T-helper 2 cell treated with Interferon-gamma antibody and Interleukin-4, amounts not matched to agents 5 μg/mL and 100 μg/mL, for 36 hours (primary cell): Measurements from ENCODE around the gene MAP3K21.

Experiments used
- DNase-seq: peaks from one replicate; pipeline ENCODE4 v3.0.0; 2021; ENCODE audit warnings: low spot score
- H3K27ac Mint-ChIP-seq: one replicate; pipeline ENCODE4 v1.8.0; 2021; ENCODE audit warnings: mild to moderate bottlenecking, mixed read lengths
- H3K27me3 Mint-ChIP-seq: one replicate; pipeline ENCODE4 v1.8.0; 2021; ENCODE audit warnings: low read depth, mixed read lengths
- H3K36me3 Mint-ChIP-seq: one replicate; pipeline ENCODE4 v1.8.0; 2021; ENCODE audit warnings: low read depth, mixed read lengths
- H3K4me1 Mint-ChIP-seq: one replicate; pipeline ENCODE4 v1.8.0; 2021; ENCODE audit warnings: low read depth, mixed read lengths
- H3K4me3 Mint-ChIP-seq: one replicate; pipeline ENCODE4 v1.8.0; 2022; ENCODE audit warnings: mild to moderate bottlenecking, moderate library complexity, mixed read lengths
- H3K9me3 Mint-ChIP-seq: one replicate; pipeline ENCODE4 v1.8.0; 2021; ENCODE audit warnings: mixed read lengths

Gene MAP3K21

DNA sequence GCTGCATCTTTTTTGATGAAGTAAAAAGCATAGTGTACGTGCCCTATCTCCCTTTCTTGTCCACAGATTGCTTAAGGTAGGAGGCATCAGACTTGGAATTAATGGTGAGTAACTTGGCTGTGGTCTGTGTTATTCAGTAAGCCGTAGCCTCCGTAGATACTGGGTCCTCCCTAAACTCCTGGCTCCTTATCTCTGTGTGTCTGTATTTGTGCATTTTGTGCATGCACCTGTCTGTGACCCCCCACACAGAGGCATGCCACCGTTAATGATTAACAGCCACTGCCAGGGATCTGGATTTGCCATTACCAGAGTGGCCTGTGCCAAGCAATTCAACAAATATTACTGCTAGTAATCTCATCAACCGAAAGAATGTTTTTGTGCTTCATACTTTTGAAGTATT is 31.9 kb downstream of the MAP3K21 start:
- no peak for DNase-seq
- no peaks in the 10 kb centered on the region for H3K9me3 Mint-ChIP-seq
- no peaks in the 10 kb centered on the region for H3K27me3 Mint-ChIP-seq
- H3K4me3 Mint-ChIP-seq = no peak overlapping the region
- no peaks in the 10 kb centered on the region for H3K36me3 Mint-ChIP-seq
- peaks cover 4% of the 10 kb centered on the region for H3K4me1 Mint-ChIP-seq
- H3K27ac Mint-ChIP-seq = no peak overlapping the region

DNA sequence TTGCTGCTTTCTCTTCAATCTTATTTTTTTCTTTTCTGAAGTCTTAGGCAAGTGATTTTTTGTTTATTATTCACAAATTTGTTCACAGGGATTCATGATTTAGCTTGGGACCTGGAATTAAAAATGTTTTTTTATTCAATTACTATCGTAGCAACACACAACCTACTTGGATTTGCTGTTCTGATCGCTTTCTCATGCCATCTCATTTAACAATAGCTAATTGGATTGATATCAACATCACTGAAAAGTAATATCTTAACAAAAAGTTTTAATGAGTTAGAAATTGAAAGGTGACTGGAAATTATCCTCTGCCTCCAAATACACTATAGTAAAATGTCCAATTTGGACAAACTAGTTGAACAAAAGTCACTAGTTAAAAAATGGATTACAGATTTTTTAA is 32.4 kb downstream of the MAP3K21 start:
- no peak for DNase-seq
- Mint-ChIP-seq H3K9me3 (no peaks in the 10 kb centered on the region), H3K27me3 (no peaks in the 10 kb centered on the region), H3K4me1 (peaks cover 4% of the 10 kb centered on the region), H3K27ac (no peak overlapping the region), H3K4me3 (no peak overlapping the region), H3K36me3 (no peaks in the 10 kb centered on the region)

DNA sequence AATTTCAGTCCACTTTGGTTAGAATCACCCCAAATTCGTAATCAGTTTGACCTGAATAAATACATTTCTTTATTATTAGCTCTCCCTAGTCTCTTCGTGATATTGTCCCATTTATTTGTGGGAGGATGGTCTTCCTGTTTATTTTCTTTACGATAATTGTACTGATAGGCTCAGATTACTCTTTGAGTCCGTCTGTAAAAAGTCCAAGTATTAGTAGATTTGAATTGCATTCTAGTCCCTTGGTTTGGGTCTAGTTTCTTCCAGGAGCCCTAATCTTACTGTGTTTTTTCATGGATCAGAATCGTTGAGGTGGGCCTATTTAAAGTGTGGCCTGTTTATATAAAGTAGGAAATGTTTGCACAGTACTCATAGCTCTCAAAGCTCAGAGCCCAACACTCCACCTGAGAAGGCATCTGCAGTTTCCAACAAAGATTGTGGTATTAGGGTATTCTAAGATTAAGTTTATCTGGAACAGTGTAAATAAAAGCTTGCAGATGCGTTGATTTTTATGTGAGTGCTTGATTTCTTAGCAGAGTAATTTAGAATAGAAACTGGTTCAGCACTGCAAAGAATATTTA is 33.1 kb downstream of the MAP3K21 start:
- H3K27me3 Mint-ChIP-seq = no peaks in the 10 kb centered on the region
- no peak overlapping the region for H3K27ac Mint-ChIP-seq
- H3K9me3 Mint-ChIP-seq = no peaks in the 10 kb centered on the region
- no peak for DNase-seq
- no peaks in the 10 kb centered on the region for H3K36me3 Mint-ChIP-seq
- no peak overlapping the region for H3K4me3 Mint-ChIP-seq
- peaks cover 4% of the 10 kb centered on the region for H3K4me1 Mint-ChIP-seq

DNA sequence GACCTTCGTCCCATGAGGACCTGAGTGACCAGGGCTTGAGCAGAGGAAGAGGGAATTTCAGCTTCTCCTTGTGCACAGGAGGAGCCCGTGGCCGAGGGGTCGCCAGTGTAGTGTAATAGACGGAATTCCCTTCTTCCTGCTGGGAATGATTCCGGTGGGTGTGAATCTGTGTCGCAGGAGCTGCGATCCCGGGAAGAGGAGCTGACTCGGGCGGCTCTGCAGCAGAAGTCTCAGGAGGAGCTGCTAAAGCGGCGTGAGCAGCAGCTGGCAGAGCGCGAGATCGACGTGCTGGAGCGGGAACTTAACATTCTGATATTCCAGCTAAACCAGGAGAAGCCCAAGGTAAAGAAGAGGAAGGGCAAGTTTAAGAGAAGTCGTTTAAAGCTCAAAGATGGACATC is 34.4 kb downstream of the MAP3K21 start:
- no peaks in the 10 kb centered on the region for H3K36me3 Mint-ChIP-seq
- H3K27me3 Mint-ChIP-seq = peaks cover 3% of the 10 kb centered on the region
- H3K4me3 Mint-ChIP-seq = no peak overlapping the region
- H3K4me1 Mint-ChIP-seq = peaks cover 3% of the 10 kb centered on the region
- no peak overlapping the region for H3K27ac Mint-ChIP-seq
- DNase-seq = no peak
- H3K9me3 Mint-ChIP-seq = no peaks in the 10 kb centered on the region

DNA sequence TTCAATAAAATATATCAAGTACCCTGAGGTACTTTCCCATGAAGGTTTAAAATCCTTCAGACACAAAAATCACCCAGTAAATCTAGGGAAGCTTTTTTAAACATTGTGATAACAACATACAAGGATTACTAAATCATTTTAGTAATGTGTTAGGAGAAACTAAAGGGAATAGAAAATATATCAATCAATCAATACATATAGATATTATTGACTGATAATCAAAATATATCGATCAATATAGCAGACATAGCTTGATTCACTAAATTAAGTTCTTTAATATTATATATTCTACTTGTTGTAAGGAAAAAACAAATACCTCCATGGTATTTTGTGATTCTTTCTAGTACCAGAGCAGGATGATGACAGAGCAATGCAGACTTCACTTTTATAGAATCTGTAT is 35.2 kb downstream of the MAP3K21 start:
- Mint-ChIP-seq H3K4me3 (no peak overlapping the region), H3K4me1 (no peaks in the 10 kb centered on the region), H3K9me3 (no peaks in the 10 kb centered on the region), H3K27ac (no peak overlapping the region), H3K36me3 (no peaks in the 10 kb centered on the region), H3K27me3 (peaks cover 3% of the 10 kb centered on the region)
- DNase-seq = no peak

DNA sequence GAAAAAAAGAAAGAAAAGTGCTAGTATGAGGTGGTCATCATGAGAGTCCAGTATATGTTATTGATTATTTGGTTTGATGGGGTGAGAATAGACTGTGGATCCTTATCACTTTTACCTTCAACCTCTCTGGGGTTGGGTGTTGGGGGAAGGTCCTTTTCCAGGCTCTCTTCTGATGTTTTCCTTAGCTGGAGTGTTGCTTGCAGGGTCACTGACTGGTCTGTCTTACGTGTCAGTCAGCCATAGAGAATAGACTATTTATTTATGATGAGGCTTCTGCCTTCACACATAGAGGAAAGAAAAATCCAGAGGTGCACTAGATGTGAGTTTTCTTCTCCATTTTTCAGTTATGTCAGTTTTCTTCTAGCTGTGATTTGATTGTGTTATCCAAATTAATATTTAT is 36.5 kb downstream of the MAP3K21 start:
- no peaks in the 10 kb centered on the region for H3K4me1 Mint-ChIP-seq
- H3K9me3 Mint-ChIP-seq = no peaks in the 10 kb centered on the region
- no peak for DNase-seq
- H3K27ac Mint-ChIP-seq = no peak overlapping the region
- peaks cover 3% of the 10 kb centered on the region for H3K27me3 Mint-ChIP-seq
- H3K4me3 Mint-ChIP-seq = no peak overlapping the region
- H3K36me3 Mint-ChIP-seq = no peaks in the 10 kb centered on the region

DNA sequence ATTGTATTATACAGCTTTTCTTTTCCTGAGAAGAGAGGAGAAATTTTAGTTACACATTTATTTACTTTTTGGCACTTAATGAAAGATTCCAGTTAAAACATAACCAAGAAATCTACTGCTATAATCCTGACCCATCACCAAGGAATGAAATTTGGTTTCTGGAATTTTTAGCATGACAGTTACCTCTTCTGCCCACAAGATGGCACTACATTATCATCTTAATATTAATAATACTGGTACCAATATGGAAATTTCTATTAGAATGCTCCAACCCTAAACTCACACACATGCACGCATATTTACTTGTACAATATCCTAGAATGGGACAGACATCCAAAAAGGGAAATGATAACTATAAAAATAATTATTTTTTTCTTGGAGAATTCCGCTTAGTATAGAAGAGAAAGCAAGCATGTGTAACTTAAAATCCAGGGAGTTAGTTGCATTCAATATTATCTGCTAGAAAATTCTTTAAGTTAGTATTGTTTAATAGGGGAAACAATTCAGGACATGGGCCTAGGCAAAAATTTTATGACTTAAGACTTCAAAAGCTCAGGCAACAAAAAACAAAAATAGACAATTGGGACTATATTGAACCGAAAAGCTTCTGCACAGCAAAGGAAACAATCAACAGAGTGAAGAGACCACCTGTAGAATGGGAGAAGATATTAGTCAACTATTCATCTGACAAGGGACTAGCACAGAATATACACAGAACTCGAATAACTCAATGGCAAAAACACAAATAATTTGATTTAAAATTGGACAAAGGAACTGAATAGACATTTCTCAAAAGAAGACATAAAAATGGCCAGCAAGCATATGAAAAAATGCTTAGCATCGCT is 37.4 kb downstream of the MAP3K21 start:
- peaks cover 3% of the 10 kb centered on the region for H3K27me3 Mint-ChIP-seq
- no peaks in the 10 kb centered on the region for H3K4me1 Mint-ChIP-seq
- no peak overlapping the region for H3K27ac Mint-ChIP-seq

DNA sequence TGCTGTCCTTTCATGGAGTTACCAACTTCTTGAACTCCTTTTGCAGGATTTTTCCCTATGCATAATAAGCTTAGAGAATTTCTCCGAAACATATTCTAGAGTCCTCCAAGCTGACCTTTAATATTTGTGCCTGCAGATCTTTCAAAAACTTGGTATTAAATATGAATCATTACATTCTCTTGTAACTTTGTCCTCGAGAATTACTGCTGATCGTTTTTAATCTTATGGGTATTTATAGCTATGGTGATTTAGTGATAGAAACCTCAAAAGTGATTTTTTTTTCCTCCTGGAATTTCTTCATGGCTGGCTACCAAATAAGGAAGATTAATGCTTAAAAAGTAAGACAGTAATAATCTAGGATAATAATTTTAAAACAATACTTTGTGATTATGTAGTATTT is 39.1 kb downstream of the MAP3K21 start:
- no peak for DNase-seq
- Mint-ChIP-seq H3K4me3 (no peak overlapping the region), H3K4me1 (no peaks in the 10 kb centered on the region), H3K27me3 (peaks cover 6% of the 10 kb centered on the region), H3K27ac (no peak overlapping the region), H3K36me3 (no peaks in the 10 kb centered on the region), H3K9me3 (no peaks in the 10 kb centered on the region)

More for the DNA sequence above, 37.4 kb downstream of the MAP3K21 start:
- no peaks in the 10 kb centered on the region for H3K36me3 Mint-ChIP-seq
- H3K4me3 Mint-ChIP-seq = no peak overlapping the region
- DNase-seq = no peak
- H3K9me3 Mint-ChIP-seq = no peaks in the 10 kb centered on the region

DNA sequence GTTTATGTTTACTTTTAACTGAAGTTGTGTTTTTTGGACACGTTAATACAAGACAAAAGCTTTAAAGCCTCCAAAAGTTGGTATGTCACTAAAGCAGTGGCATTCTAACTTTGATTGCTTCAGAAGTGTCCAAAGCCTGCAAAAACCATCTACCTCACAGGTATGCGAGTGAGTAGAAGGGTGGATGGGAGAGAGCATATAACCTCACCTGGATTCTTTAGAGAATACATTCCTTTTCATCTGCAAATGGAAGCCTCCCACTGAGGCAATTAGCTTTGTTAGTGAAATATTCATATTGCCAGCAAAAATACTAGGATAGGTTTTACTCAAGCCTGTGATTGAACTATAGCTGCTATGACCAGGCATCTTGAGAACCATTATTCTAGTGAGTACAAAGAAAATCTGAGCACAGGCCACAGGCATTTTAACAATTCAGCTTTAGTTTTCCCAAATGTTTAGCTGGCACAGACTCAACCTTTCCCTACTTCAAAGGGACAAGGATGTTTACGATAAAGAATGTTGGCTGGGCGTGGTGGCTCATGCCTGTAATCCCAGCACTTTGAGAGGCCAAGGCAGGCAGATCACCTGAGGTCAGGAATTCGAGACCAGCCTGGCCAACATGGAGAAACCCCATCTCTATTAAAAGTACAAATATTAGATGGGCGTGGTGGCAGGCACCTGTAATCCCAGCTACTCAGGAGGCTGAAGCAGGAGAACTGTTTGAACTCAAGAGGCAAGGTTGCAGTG is 39.7 kb downstream of the MAP3K21 start:
- no peak overlapping the region for H3K4me3 Mint-ChIP-seq
- peaks cover 7% of the 10 kb centered on the region for H3K27me3 Mint-ChIP-seq
- H3K9me3 Mint-ChIP-seq = no peaks in the 10 kb centered on the region
- no peaks in the 10 kb centered on the region for H3K4me1 Mint-ChIP-seq
- DNase-seq = no peak
- H3K36me3 Mint-ChIP-seq = no peaks in the 10 kb centered on the region
- no peak overlapping the region for H3K27ac Mint-ChIP-seq

DNA sequence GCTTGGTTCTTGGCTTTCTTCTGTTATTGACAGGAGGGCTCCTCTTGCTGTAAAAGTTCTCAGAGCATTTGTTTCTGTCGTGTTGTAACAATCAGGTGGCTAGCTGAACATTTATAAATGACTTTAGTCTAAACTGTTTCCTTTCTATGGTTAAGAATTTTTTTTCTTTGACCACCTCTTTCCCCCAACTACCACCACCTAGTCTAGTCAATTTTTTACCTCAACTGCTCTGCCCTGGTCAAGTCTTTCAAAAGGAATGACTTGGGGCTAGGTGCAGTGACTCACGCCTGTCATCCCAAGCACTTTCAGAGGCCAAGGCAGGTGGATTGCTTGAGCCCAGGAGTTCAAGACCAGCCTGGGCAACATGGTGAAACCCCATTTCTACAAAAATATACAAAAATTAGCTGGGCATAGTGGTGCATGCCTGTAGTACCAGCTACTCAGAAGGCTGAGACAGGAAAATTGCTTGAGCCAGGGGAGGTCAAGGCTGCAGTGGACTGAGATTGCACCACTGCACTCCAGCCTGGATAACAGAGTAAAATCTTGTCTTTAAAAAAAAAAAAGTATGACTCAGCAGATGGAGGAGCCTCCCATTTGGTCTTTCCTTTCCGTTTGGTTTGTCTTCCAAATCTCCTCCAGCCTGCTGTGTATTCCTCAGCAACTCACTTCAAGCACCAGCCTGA is 40.7 kb downstream of the MAP3K21 start:
- DNase-seq = no peak
- Mint-ChIP-seq H3K27ac (no peak overlapping the region), H3K4me1 (no peaks in the 10 kb centered on the region), H3K9me3 (no peaks in the 10 kb centered on the region), H3K27me3 (peaks cover 7% of the 10 kb centered on the region), H3K36me3 (no peaks in the 10 kb centered on the region), H3K4me3 (no peak overlapping the region)

DNA sequence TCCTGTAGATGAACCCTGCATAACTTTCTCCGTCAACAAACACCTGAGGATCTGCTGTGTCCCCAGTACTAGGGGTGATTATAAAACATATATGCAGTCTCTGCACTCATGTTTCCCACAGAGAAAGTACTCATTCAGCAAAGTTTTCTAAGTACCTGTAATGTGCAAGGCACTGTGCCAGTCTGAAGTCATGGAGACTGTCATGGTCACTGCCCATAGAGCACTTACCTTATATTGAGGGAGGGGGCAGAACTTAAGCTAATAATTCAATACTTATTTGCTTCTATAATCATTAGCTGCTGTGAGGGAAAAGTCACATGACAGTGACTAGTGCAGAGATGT is 41.2 kb downstream of the MAP3K21 start:
- H3K27ac Mint-ChIP-seq = no peak overlapping the region
- H3K9me3 Mint-ChIP-seq = no peaks in the 10 kb centered on the region
- no peak overlapping the region for H3K4me3 Mint-ChIP-seq
- DNase-seq = no peak
- H3K27me3 Mint-ChIP-seq = peaks cover 7% of the 10 kb centered on the region
- H3K36me3 Mint-ChIP-seq = no peaks in the 10 kb centered on the region
- no peaks in the 10 kb centered on the region for H3K4me1 Mint-ChIP-seq

DNA sequence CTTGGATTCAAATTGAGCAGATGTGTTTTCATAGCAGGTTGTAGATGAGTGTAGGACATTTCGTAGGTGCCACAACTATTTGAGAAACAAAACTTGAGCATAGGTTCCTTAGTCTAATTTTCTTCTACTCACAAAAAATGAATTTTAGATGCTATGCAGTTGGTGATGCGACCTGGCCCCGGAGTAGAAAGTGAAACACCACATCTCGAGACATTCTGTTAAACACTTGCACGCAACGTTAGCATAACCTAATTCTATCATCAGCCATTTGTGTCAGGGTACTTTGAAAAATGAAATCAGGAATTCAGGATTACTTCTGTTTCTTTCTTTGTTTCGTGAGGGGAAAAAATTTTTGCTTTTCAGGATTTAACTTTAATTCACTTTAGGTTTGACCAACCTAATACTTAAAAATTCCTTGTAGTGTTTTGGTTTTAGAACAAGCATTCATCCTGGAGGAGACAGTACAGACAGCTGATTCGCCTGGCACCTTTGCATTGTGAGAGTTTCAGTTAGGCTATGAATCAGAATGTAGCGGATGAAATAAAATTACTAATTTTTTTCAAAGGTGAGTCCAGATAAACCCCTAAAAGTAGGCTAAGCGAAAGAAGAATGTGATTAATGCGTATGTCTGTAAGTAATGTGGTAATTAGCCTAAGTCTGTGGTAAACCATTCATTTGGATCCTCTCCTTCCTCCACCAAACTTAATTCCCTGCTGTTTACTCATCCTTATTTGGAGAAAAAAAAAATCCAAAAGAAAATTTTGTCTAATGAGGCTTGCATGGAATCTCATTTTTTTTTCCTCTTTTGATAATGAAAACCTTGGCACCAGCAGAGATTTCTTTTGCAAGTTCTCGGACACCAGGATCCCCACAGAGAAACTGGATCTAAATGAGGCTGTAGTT is 44.9 kb downstream of the MAP3K21 start:
- no peak overlapping the region for H3K4me3 Mint-ChIP-seq
- no peaks in the 10 kb centered on the region for H3K9me3 Mint-ChIP-seq
- no peak overlapping the region for H3K27ac Mint-ChIP-seq
- peaks cover 4% of the 10 kb centered on the region for H3K27me3 Mint-ChIP-seq
- no peaks in the 10 kb centered on the region for H3K4me1 Mint-ChIP-seq
- DNase-seq = no peak
- no peaks in the 10 kb centered on the region for H3K36me3 Mint-ChIP-seq

DNA sequence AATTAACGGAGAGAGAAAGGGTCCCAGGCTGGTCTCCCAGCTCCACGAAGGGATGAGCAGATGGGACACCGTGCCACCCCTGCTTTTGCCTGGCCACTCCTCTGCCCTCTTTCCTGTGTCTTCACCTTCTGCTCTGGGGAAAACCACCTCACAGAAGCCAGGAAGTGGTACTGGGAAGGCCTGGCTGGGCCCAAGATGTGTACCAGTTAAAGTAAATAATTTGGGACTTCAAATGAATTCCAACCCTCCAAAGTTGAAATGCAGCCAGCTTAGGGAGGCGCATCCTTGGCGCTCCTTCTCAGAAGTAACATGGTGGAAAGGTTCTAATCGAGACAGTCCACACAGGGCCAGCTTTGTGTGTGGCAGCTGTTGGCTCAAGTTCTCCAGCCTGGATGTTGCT is 45.7 kb downstream of the MAP3K21 start:
- Mint-ChIP-seq H3K36me3 (no peaks in the 10 kb centered on the region), H3K4me3 (no peak overlapping the region), H3K27ac (no peak overlapping the region), H3K9me3 (no peaks in the 10 kb centered on the region), H3K4me1 (no peaks in the 10 kb centered on the region), H3K27me3 (peaks cover 4% of the 10 kb centered on the region)
- no peak for DNase-seq
